Ovary (tissue), 10 donors: Measurements from ENCODE around the gene NPRL2. TPM values are rescaled to one million over a fixed set of nuclear protein-coding genes. Genes with fewer than 3 reads are reported as not detected.
A peak's percentile ranks its signal among the peaks of the same experiment; 100 is the strongest.

ENCODE experiments used
- DNase-seq, 5 donors: peaks; one replicate each; pipeline ENCODE4 v3.0.0-alpha.2; 2019 to 2020
- H3K27ac ChIP-seq, 2 donors: fragments of 200-600 bp; one replicate each; pipeline versions ENCODE4 v1.5.1 to v1.8.0; 2019 to 2022
- H3K27me3 ChIP-seq: fragments of 200-600 bp; one replicate; pipeline ENCODE4 v1.8.0; 2022
- H3K36me3 ChIP-seq: fragments of 200-600 bp; sonication (generic); one replicate; pipeline ENCODE4 v1.5.1; 2019
- H3K4me1 ChIP-seq: one replicate; pipeline ENCODE4 v1.8.1; 2013; ENCODE audit warnings: mild to moderate bottlenecking, moderate library complexity; ENCODE audit not compliant: insufficient read depth
- H3K4me3 ChIP-seq: fragments of 200-600 bp; sonication (generic); one replicate; pipeline ENCODE4 v1.5.1; 2017
- H3K9me3 ChIP-seq, 2 donors: fragments of 200-600 bp in 1 of 2; sonication (generic) in 1 of 2; one replicate each; pipeline versions ENCODE4 v1.5.1 to v1.8.1; 2013 to 2019; ENCODE audit warnings: mild to moderate bottlenecking in 1 of 2, moderate library complexity in 1 of 2
- EP300 ChIP-seq: sonication (generic); formaldehyde crosslinking; IDR thresholded peaks from one replicate; pipeline ENCODE4 v1.6.1; 2017; ENCODE audit warnings: antibody characterized with exemption
- POLR2A ChIP-seq: fragments of 450-650 bp; IDR thresholded peaks from one replicate; pipeline ENCODE4 v1.6.1; 2017; ENCODE audit warnings: antibody characterized with exemption, mild to moderate bottlenecking, moderate library complexity
- WGBS, 3 donors: extraction: QIAGEN DNeasy Blood & Tissue Kit in 1 of 3; methylation state at CpG; one replicate each; pipeline versions ENCODE4 v1.1.5 to v1.1.7; 2013 to 2017; 5-methylcytosine and 5-hydroxymethylcytosine counted together
- intact Hi-C, 4 donors: fragments of 100-400 bp; cut with DNase I; formaldehyde crosslinking; loops; one replicate each; pipeline versions ENCODE4 v1.11.0 to v1.15.1; 2022 to 2023
- long read RNA-seq, 3 donors: library from polyadenylated mRNA in 2 of 3; unstranded in 2 of 3; transcript quantifications; one replicate each; pipeline ENCODE4 v2.0.0 and lab custom pipeline, GENCODE V29; 2021 to 2026
- polyA plus RNA-seq, 2 donors: library from polyadenylated mRNA; stranded (reverse); fragments of 200-250 nt in 1 of 2; fragments of 350-450 nt in 1 of 2; fragmentation: Illumina TruSeq in 1 of 2; extraction: RNeasy Lipid Tissue Mini Kit (QIAGEN cat#74804) in 1 of 2; gene quantifications; one replicate each; pipeline ENCODE4 v1.2.3, GENCODE V29; 2013 to 2014
- total RNA-seq, 7 donors: library from RNA; depleted of rRNA in 2 of 7; stranded (reverse); fragments of >200 nt in 2 of 7; fragmentation: NEBNext Ultra II Directional in 3 of 7; extraction: Animal tissue kit (Norgen Biotek cat#: 25700) in 3 of 7; gene quantifications; one replicate each; pipeline versions ENCODE4 v1.1.0 to v1.2.4, GENCODE V29; 2016 to 2023
- TF ChIP-seq, protein P1 (sequence below), 3 donors: fragments of 450-650 bp in 2 of 3; fragments of 200-600 bp in 1 of 3; IDR thresholded peaks; one replicate each; pipeline versions ENCODE4 v1.5.1 to v1.8.0; 2016 to 2022; ENCODE audit warnings: antibody characterized with exemption in 3 of 3, mild to moderate bottlenecking in 1 of 3
- donor health status: DM: no; HTN: no; CAD: no; lungs with moderate emphysema.
- donor health status: DM: no; HTN: no; CAD: no.
- donor health status: Bipolar disorder and iron deficiency.
- donor health status: DM: yes; HTN: yes; CAD: no.
- donor health status: DM: no; HTN: no; CAD: no.
- donor health status: DM: yes; HTN: yes; CAD: no.

NPRL2 gene
- 10 to 100 TPM; 19.4 to 26.3 (median 22.4) TPM for total RNA-seq
- 10 to 100 TPM; 21.8 to 21.9 TPM for polyA plus RNA-seq
- long read RNA-seq, donor 1, transcript NPRL2-201 (11 exons, 1,700 nt), result major isoform, 50 of 156 reads
- long read RNA-seq, donor 1, partial matches to known transcripts, result 12 of 156 reads
- long read RNA-seq, donor 1, other reads (novel, unspliced or antisense), result 92 of 156 reads
- long read RNA-seq, donor 2, transcript NPRL2-201 (11 exons, 1,700 nt), result major isoform, 6 of 27 reads
- long read RNA-seq, donor 2, partial matches to known transcripts, result 0 of 27 reads
- long read RNA-seq, donor 2, other reads (novel, unspliced or antisense), result 21 of 27 reads
- long read RNA-seq, donor 3, transcript NPRL2-201 (11 exons, 1,700 nt), result major isoform, 21 of 53 reads
- long read RNA-seq, donor 3, partial matches to known transcripts, result 5 of 53 reads
- long read RNA-seq, donor 3, other reads (novel, unspliced or antisense), result 27 of 53 reads

DNA sequence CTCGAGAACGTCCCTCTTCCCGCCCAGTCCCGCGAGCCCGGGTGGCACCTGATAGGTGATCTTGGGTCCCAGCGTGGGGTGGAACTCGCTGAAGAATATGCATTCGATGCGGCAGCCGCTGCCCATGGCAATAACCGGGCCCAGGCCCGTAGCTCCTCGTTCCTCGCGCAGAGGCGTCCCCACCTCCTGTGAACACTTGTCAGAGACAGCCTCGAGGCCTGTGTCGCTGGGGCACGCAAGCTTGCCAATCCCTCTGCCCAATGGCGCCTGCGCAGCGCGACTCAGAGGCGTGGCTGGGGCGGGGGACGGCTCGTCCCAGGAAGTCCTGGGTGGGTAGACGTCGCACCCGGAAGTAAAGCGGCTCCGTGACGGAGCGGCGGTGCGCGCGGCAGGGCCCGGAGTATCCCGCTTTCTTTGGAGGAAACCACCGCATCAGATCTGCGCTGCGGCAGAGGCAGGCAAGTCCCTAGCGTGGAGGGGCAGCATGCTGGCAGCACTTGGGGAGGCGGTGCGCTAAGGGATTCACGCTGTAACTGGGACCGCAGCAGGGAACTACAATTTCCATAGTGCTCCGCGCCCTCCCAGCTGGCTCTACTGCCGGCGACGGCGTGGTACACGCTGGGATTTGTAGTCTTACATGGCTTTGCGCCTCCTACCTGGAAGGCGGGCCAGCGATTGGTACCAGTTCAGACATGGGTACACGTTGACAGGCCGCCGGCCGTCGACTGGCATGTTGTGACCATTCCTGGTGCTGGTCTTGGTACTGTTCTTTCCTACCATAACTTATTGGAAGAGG is at the start of gene NPRL2, which contains the start of gene CYB561D2:
TSS of gene NPRL2 (minus strand) at position 249 of the 796 bp plus-strand sequence. CDS start at position 126, 123 bp downstream.
TSS of gene CYB561D2 (plus strand) at position 336 of the 796 bp plus-strand sequence. CDS start 572 bp downstream, outside the sequence.
- Histone ChIP-seq H3K9me3 (no peaks in the 10 kb centered on the region), H3K36me3 (no peaks in the 10 kb centered on the region), H3K4me1 (peaks cover 11% of the 10 kb centered on the region), H3K27ac (peak within 1 kb of the TSS; percentile 77 to 87), H3K4me3 (peak within 1 kb of the TSS; percentile 75), H3K27me3 (no peaks in the 10 kb centered on the region)
- 0% methylated on average over 33 to 64 of the region's 64 CpGs for WGBS, 3 donors
- intact Hi-C loops, result loop anchor here in 2 of 4 donors (5.0 to 10.0 kb wide), 2 partner anchors 254 to 257 kb away; no protein-coding TSS in a partner anchor
- peak; percentile 94 to 95 (median 94) for DNase-seq
- TF ChIP-seq POLR2A (peak; percentile 65), EP300 (no peak)
- TF ChIP-seq, protein P1, sequence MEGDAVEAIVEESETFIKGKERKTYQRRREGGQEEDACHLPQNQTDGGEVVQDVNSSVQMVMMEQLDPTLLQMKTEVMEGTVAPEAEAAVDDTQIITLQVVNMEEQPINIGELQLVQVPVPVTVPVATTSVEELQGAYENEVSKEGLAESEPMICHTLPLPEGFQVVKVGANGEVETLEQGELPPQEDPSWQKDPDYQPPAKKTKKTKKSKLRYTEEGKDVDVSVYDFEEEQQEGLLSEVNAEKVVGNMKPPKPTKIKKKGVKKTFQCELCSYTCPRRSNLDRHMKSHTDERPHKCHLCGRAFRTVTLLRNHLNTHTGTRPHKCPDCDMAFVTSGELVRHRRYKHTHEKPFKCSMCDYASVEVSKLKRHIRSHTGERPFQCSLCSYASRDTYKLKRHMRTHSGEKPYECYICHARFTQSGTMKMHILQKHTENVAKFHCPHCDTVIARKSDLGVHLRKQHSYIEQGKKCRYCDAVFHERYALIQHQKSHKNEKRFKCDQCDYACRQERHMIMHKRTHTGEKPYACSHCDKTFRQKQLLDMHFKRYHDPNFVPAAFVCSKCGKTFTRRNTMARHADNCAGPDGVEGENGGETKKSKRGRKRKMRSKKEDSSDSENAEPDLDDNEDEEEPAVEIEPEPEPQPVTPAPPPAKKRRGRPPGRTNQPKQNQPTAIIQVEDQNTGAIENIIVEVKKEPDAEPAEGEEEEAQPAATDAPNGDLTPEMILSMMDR (IDR thresholded peaks at IDR 0.05), result no peak

DNA sequence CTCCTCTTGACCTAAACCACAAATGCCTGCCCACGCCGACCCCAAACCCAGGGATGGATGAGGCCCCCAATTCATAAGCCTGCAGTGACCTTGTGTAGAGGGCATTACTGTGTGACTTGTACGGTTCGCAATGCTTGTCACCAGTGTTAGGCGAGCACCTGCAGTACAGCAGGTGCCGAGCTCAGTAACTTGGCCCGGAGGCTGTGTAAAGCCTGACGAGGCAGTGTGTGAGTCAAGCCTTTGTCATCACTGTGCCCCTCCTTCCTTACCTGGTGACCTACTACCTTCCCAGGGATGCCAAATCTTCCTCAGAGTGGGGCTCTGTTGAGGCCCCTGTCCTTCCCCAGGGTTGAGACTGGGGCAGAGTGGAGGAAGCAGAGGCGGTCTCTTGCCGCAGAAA is 45.9 kb upstream of the NPRL2 start:
- DNase-seq, result no peak
- no peaks in the 10 kb centered on the region for H3K27me3 ChIP-seq
- no peaks in the 10 kb centered on the region for H3K4me1 ChIP-seq
- no peak for TF ChIP-seq POLR2A
- TF ChIP-seq, protein P1 (IDR thresholded peaks at IDR 0.05), result no peak
- TF ChIP-seq EP300, result no peak
- WGBS, 3 donors, result 87 to 94% (median 89%) methylated on average over 10 of the region's 10 CpGs
- H3K27ac ChIP-seq, result no peak overlapping the region
- H3K9me3 ChIP-seq, result no peaks in the 10 kb centered on the region
- no peaks in the 10 kb centered on the region for H3K36me3 ChIP-seq
- no peak overlapping the region for H3K4me3 ChIP-seq
- intact Hi-C loops, result no loop called here

DNA sequence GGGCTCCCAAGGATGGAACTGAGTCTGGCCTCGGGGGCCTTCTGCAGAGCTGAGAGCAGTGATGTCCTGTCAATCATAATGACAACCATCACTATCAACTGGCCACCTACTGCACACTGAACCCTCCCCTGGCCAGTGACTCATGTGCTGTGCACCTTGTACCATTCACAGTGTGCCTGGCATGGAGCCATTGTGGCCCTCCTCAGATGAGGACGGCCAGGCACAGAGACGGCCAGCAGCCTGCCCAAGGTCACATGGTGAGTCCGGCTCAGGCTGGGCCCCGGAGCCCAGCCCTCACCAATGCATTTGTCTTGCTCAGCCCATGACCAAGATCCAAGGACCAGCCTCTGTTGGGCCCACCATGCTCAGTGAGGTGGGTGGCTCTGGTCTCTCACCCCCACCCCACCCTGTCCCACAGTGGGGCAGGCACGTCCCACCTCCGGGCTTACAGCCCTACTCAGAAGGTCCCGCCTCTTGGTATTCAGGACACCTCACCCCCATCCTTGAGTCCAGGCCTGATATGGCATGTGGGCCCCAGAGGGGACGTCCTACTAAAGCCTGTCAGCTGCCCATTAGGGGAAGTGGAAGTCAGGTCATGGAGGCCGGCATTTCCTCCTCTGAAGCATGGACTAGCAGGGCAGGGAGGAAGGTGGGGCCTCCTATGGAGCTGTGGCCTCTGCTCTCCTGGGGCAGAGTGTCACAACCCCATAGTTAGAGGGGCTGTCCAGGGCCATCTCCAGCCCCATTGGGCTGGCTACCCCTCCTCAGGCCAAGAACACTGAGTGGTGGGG is 44.7 kb upstream of the NPRL2 start:
- H3K4me3 ChIP-seq, result no peak overlapping the region
- WGBS, 3 donors, result 77 to 84% (median 80%) methylated on average over 9 to 10 of the region's 10 CpGs
- H3K4me1 ChIP-seq, result peaks cover 1% of the 10 kb centered on the region
- no peak for DNase-seq
- H3K36me3 ChIP-seq, result no peaks in the 10 kb centered on the region
- intact Hi-C loops, result no loop called here
- H3K9me3 ChIP-seq, result no peaks in the 10 kb centered on the region
- no peaks in the 10 kb centered on the region for H3K27me3 ChIP-seq
- H3K27ac ChIP-seq, result no peak overlapping the region
- TF ChIP-seq EP300 (no peak), POLR2A (no peak)
- TF ChIP-seq, protein P1 (IDR thresholded peaks at IDR 0.05), result no peak

DNA sequence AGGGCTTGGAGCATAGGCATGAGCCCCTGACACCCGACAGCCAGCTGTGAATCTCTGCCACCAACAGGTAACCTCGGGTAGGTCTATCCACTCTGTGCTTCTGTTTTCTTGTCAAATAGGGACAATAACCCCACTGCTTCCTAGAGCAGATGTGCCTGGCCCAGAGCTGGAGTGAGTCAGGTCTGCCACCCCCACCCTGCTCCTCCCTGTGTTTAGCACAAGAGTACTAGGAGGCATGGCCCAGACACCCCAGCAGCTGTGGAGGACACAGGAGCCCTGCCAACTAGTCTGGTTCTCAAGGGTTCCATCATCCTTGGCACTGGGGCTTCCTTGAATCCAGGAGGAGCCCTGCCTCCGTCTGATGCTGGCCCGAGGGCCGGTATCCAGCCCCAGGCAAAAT is 42.5 kb upstream of the NPRL2 start:
- H3K4me3 ChIP-seq, result no peak overlapping the region
- peaks cover 1% of the 10 kb centered on the region for H3K4me1 ChIP-seq
- no peaks in the 10 kb centered on the region for H3K9me3 ChIP-seq
- DNase-seq, result no peak
- TF ChIP-seq, protein P1 (IDR thresholded peaks at IDR 0.05), result no peak
- TF ChIP-seq POLR2A, result no peak
- TF ChIP-seq EP300, result no peak
- intact Hi-C loops, result no loop called here
- no peaks in the 10 kb centered on the region for H3K36me3 ChIP-seq
- 83 to 93% (median 89%) methylated on average over 5 of the region's 5 CpGs for WGBS, 3 donors
- no peaks in the 10 kb centered on the region for H3K27me3 ChIP-seq
- no peak overlapping the region for H3K27ac ChIP-seq
